ENCODE measurements around the gene PTPRD.
A peak's percentile ranks its signal among the peaks of the same experiment; 100 is the strongest.

The PTPRD gene

GRCh38 chr9:8778356-8778755 is 1834.4 kb downstream of the PTPRD start:
- Histone ChIP-seq H3K4me3 (ENCODE audit: low read length) (no peak overlapping the region), H3K36me3 (ENCODE audit: insufficient read depth, low read length) (no peaks in the 10 kb centered on the region), H2AFZ (ENCODE audit: low read depth, low read length) (no peak overlapping the region)

GRCh38 chr9:8772302-8772701 is 1840.5 kb downstream of the PTPRD start:
- Histone ChIP-seq H3K4me3 (ENCODE audit: low read length) (no peak overlapping the region), H3K36me3 (ENCODE audit: insufficient read depth, low read length) (no peaks in the 10 kb centered on the region), H2AFZ (ENCODE audit: low read depth, low read length) (no peak overlapping the region), H3K9me3 (ENCODE audit: low read length) (no peaks in the 10 kb centered on the region), H3K4me1 (ENCODE audit: insufficient read depth, low read length) (no peaks in the 10 kb centered on the region), H3K27me3 (ENCODE audit: insufficient read depth, low read length) (no peaks in the 10 kb centered on the region)

More at GRCh38 chr9:8778356-8778755, 1834.4 kb downstream of the PTPRD start:
- H3K27me3 ChIP-seq (ENCODE audit: insufficient read depth, low read length) = no peaks in the 10 kb centered on the region
- peaks cover 24% of the 10 kb centered on the region for H3K4me1 ChIP-seq (ENCODE audit: insufficient read depth, low read length)
- H3K9me3 ChIP-seq (ENCODE audit: low read length) = no peaks in the 10 kb centered on the region

- H2AFZ ChIP-seq (ENCODE audit: low read depth, low read length) = no peak overlapping the region
- H3K36me3 ChIP-seq (ENCODE audit: insufficient read depth, low read length) = no peaks in the 10 kb centered on the region
- H3K4me3 ChIP-seq (ENCODE audit: low read length) = no peak overlapping the region
- no peaks in the 10 kb centered on the region for H3K4me1 ChIP-seq (ENCODE audit: insufficient read depth, low read length)
- no peaks in the 10 kb centered on the region for H3K9me3 ChIP-seq (ENCODE audit: low read length)
- H3K27me3 ChIP-seq (ENCODE audit: insufficient read depth, low read length) = no peaks in the 10 kb centered on the region
These were observed 1843.6 kb downstream of the PTPRD start for GRCh38 chr9:8769153-8769552.

- Histone ChIP-seq H3K4me3 (ENCODE audit: low read length) (no peak overlapping the region), H3K27me3 (ENCODE audit: insufficient read depth, low read length) (no peaks in the 10 kb centered on the region), H3K36me3 (ENCODE audit: insufficient read depth, low read length) (no peaks in the 10 kb centered on the region), H3K9me3 (ENCODE audit: low read length) (no peaks in the 10 kb centered on the region), H3K4me1 (ENCODE audit: insufficient read depth, low read length) (no peaks in the 10 kb centered on the region), H2AFZ (ENCODE audit: low read depth, low read length) (no peak overlapping the region)
These were observed 1846.7 kb downstream of the PTPRD start for GRCh38 chr9:8766096-8766495.

DNA sequence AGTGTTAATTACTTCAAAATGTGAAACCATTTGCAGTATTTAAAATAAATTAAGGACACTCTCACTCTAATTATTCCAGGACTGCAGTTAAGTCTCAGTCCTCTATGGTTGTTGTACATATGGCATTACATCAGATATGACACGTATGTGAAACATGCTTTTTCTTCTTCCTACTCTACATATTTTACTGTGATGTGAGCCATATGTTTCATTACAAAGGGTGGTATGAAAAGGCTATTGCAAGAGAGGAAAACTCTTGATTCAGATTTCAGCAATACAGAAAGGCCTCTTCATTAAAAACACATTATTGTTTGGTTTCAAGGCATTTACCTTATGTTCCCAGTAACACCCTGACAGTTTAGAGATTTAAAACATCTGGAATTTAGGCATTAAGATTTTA is 1848.8 kb downstream of the PTPRD start:
- Histone ChIP-seq H3K9me3 (ENCODE audit: low read length) (no peaks in the 10 kb centered on the region), H2AFZ (ENCODE audit: low read depth, low read length) (no peak overlapping the region), H3K27me3 (ENCODE audit: insufficient read depth, low read length) (no peaks in the 10 kb centered on the region), H3K4me3 (ENCODE audit: low read length) (no peak overlapping the region), H3K4me1 (ENCODE audit: insufficient read depth, low read length) (no peaks in the 10 kb centered on the region), H3K36me3 (ENCODE audit: insufficient read depth, low read length) (no peaks in the 10 kb centered on the region)

DNA sequence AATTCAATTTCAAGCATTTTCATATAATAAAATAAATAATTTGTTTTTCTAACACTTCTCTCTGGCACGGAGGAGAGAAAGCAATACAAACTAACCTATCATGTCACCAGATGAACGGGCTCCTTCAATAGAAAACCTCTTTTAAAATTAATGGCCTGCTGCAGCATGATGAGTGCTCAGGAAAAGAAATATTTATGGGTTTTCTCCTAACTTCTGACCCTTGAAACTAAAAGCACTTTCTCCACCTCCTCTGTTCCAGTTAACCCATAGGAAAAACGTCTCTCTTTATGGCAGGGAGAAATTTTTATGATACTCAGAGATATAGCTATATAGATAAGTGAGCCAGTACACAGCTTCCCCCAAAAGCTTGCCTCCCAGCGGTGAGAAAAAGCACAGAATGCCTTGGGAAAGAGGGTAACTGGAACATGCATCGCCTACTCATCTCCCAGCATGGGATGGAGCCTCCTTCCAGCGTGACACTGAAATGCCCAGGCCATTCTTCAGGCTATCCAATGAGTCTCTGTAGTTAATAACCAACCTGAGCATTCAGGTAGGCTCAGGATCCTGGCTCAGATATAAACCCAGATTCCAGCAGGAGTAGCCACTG is 1850.2 kb downstream of the PTPRD start:
- H2AFZ ChIP-seq (ENCODE audit: low read depth, low read length) = no peak overlapping the region
- no peaks in the 10 kb centered on the region for H3K9me3 ChIP-seq (ENCODE audit: low read length)
- no peak overlapping the region for H3K4me3 ChIP-seq (ENCODE audit: low read length)
- no peaks in the 10 kb centered on the region for H3K27me3 ChIP-seq (ENCODE audit: insufficient read depth, low read length)
- no peaks in the 10 kb centered on the region for H3K4me1 ChIP-seq (ENCODE audit: insufficient read depth, low read length)
- H3K36me3 ChIP-seq (ENCODE audit: insufficient read depth, low read length) = no peaks in the 10 kb centered on the region

GRCh38 chr9:8760000-8760767 is 1852.6 kb downstream of the PTPRD start:
- H3K36me3 ChIP-seq (ENCODE audit: insufficient read depth, low read length) = no peaks in the 10 kb centered on the region

GRCh38 chr9:8757881-8758280 is 1854.9 kb downstream of the PTPRD start:
- Histone ChIP-seq H3K36me3 (ENCODE audit: insufficient read depth, low read length) (no peaks in the 10 kb centered on the region), H3K4me1 (ENCODE audit: insufficient read depth, low read length) (peaks cover 1% of the 10 kb centered on the region), H3K4me3 (ENCODE audit: low read length) (no peak overlapping the region), H2AFZ (ENCODE audit: low read depth, low read length) (no peak overlapping the region), H3K9me3 (ENCODE audit: low read length) (no peaks in the 10 kb centered on the region), H3K27me3 (ENCODE audit: insufficient read depth, low read length) (no peaks in the 10 kb centered on the region)

More at GRCh38 chr9:8760000-8760767, 1852.6 kb downstream of the PTPRD start:
- Histone ChIP-seq H3K4me1 (ENCODE audit: insufficient read depth, low read length) (no peaks in the 10 kb centered on the region), H3K4me3 (ENCODE audit: low read length) (no peak overlapping the region), H2AFZ (ENCODE audit: low read depth, low read length) (no peak overlapping the region), H3K27me3 (ENCODE audit: insufficient read depth, low read length) (no peaks in the 10 kb centered on the region), H3K9me3 (ENCODE audit: low read length) (no peaks in the 10 kb centered on the region)

DNA sequence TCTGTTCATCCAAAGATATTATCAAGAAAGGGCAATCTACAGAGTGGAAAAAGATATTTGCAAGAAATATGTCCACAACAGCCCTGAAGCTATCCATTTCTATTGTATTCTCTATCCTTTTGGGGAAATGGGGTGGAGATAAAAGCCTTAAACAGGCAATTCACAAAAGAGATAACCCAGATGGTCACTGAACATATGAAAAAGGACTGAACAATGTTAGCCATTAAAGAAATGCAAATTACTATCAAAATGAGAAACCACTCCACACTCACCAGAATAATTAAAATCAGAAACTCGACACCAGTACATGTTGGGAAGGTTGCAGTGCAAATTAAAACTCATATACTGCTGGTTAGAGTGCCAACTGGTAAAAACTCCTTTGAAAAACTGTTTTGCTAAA is 1858.1 kb downstream of the PTPRD start:
- no peaks in the 10 kb centered on the region for H3K27me3 ChIP-seq (ENCODE audit: insufficient read depth, low read length)
- H2AFZ ChIP-seq (ENCODE audit: low read depth, low read length) = no peak overlapping the region
- H3K9me3 ChIP-seq (ENCODE audit: low read length) = no peaks in the 10 kb centered on the region
- H3K36me3 ChIP-seq (ENCODE audit: insufficient read depth, low read length) = no peaks in the 10 kb centered on the region
- no peak overlapping the region for H3K4me3 ChIP-seq (ENCODE audit: low read length)
- peaks cover 22% of the 10 kb centered on the region for H3K4me1 ChIP-seq (ENCODE audit: insufficient read depth, low read length)

- no peak overlapping the region for H2AFZ ChIP-seq (ENCODE audit: low read depth, low read length)
- H3K4me1 ChIP-seq (ENCODE audit: insufficient read depth, low read length) = peaks cover 22% of the 10 kb centered on the region
- H3K4me3 ChIP-seq (ENCODE audit: low read length) = peak overlapping the region; percentile 19
- no peaks in the 10 kb centered on the region for H3K36me3 ChIP-seq (ENCODE audit: insufficient read depth, low read length)
- H3K9me3 ChIP-seq (ENCODE audit: low read length) = no peaks in the 10 kb centered on the region
- no peaks in the 10 kb centered on the region for H3K27me3 ChIP-seq (ENCODE audit: insufficient read depth, low read length)
These were observed 1861.3 kb downstream of the PTPRD start for GRCh38 chr9:8751406-8751930.

DNA sequence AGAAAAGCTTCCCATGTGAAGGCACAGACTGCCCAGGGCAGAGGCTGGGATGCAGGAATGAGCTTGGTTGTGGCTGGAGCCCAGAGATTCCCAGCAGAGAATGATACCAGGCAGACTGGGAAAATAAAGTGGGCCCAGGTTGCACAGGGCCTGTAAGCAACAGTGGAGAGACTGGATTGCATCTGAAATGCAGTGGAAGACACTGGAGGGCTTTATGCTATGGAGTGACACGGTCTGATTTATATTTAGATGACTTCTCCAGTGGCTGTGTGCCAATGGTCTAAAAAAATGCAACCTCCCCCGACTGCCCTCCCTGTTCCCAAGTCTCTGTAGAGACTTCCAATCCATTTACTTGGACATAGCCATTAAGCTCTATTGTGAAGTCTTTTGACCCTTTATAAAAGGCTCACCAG is 1862.2 kb downstream of the PTPRD start:
- H3K27me3 ChIP-seq (ENCODE audit: insufficient read depth, low read length) = no peaks in the 10 kb centered on the region
- H3K4me1 ChIP-seq (ENCODE audit: insufficient read depth, low read length) = peaks cover 22% of the 10 kb centered on the region
- H3K9me3 ChIP-seq (ENCODE audit: low read length) = no peaks in the 10 kb centered on the region
- no peaks in the 10 kb centered on the region for H3K36me3 ChIP-seq (ENCODE audit: insufficient read depth, low read length)
- no peak overlapping the region for H2AFZ ChIP-seq (ENCODE audit: low read depth, low read length)
- H3K4me3 ChIP-seq (ENCODE audit: low read length) = peak overlapping the region; percentile 23

GRCh38 chr9:8745347-8745746 is 1867.5 kb downstream of the PTPRD start:
- Histone ChIP-seq H3K36me3 (ENCODE audit: insufficient read depth, low read length) (no peaks in the 10 kb centered on the region), H3K4me3 (ENCODE audit: low read length) (no peak overlapping the region), H2AFZ (ENCODE audit: low read depth, low read length) (no peak overlapping the region), H3K9me3 (ENCODE audit: low read length) (no peaks in the 10 kb centered on the region), H3K27me3 (ENCODE audit: insufficient read depth, low read length) (no peaks in the 10 kb centered on the region), H3K4me1 (ENCODE audit: insufficient read depth, low read length) (peaks cover 2% of the 10 kb centered on the region)

GRCh38 chr9:8738945-8739344 is 1873.9 kb downstream of the PTPRD start:
- Histone ChIP-seq H3K4me3 (ENCODE audit: low read length) (no peak overlapping the region), H3K9me3 (ENCODE audit: low read length) (no peaks in the 10 kb centered on the region), H3K4me1 (ENCODE audit: insufficient read depth, low read length) (peaks cover 20% of the 10 kb centered on the region), H2AFZ (ENCODE audit: low read depth, low read length) (no peak overlapping the region), H3K36me3 (ENCODE audit: insufficient read depth, low read length) (no peaks in the 10 kb centered on the region), H3K27me3 (ENCODE audit: insufficient read depth, low read length) (no peaks in the 10 kb centered on the region)
